Camera-type eye (tissue), 1 donor: ENCODE data around the gene SNRPD2. TPM values are rescaled to one million over a fixed set of nuclear protein-coding genes. Genes with fewer than 3 reads are reported as not detected.

Experiments used
- total RNA-seq: library from RNA; depleted of rRNA; stranded (reverse); fragments of >200 nt; gene quantifications from one replicate; pipeline ENCODE4 v1.2.3, GENCODE V29; 2014

Gene SNRPD2
- 71.1 TPM for total RNA-seq

DNA sequence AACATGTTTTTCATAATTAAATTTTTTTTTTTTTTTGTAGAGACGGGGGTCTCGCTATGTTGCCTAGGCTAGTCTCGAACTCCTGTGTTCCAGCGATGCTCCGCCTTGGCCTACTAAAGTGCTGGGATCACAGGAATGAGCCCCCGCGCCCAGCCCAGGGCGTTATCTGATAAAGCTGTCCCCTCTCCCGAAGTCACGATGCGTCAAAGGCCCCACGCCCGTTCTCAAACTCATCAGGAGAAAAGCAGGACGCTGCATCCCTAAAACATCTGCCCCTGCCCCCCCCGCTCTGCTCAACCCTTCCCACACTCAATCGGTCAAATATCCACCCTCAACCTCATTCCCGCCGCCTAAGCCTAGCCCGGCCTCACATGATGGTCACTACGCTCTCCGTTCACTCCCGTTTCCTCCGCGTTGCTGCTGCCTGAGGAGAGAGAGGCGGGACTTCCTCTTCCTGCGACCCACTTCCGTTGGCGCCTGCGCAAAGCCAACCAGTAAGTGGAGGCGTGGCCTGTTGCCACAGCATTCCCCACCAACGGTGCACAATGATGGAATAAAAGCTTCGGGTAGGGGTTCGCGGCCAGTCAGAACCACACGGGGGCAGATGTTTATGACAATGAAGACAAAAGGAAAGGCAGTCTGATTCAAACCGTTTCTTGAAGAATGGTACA, at the start of gene SNRPD2:
TSS of gene SNRPD2 (minus strand) at position 438 of the 671 bp plus-strand sequence. CDS start at position 373, 65 bp downstream.

GRCh38 chr19:45733160-45733810, 41.5 kb upstream of the SNRPD2 start, which contains the start of gene MEIOSIN:
MEIOSIN (plus strand) TSS chr19:45733439; CDS start chr19:45735377, 1,938 bp downstream.

GRCh38 chr19:45730368-45731288, 38.9 kb upstream of the SNRPD2 start, which contains the start of gene FBXO46:
FBXO46 (minus strand) TSS chr19:45730896; CDS start chr19:45713495, 17,401 bp downstream.

GRCh38 chr19:45692187-45693105, 693 bp upstream of the SNRPD2 start, which contains the start of gene QPCTL:
QPCTL (plus strand) TSS chr19:45692666; CDS start chr19:45692704, 38 bp downstream.

GRCh38 chr19:45667620-45668341, 24.0 kb downstream of the SNRPD2 start, which contains the start of gene GIPR:
GIPR (plus strand) TSS chr19:45668221; CDS start chr19:45669521, 1,300 bp downstream.

DNA sequence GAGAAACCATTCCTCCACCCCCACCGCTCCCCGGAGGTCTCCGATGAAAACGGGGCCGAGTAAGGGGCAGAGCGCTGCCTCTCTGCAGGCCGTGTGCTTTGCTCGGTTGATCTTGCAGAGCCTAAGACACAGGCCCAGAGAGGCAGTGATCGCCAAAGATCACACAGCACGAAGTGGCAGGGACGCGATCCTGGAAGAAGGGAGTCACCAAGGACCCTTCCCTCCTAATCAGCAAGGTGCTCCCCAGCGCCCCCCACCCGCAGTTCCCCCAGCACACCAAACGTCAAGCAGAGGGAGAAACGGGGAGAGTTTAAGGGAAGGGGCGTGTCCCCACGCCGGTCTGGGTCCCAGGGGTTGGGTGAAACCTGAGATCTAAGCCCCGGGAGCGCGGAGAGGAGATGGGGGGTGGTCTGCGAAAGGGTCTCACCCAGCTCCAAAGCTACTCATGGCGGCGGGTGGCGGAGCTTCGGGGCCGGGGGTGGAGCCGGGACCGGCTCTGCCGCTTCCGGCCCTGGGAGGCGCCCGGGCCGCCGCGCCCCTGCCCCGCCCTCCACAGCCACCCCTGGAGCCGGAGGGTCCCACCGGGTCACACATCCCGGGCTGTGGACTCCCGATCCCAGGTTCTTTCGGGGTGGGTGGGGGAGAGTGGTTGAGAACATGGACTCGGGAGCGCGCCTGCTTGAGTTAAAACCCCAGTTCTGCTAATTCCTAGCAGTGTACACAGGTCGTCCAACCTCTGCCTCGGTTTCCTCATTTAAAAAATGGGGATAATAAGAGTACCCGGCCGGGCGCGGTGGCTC, 52.6 kb downstream of the SNRPD2 start, which contains the start of gene EML2:
TSS of gene EML2 (minus strand) at position 468 of the 800 bp plus-strand sequence. CDS start at position 447, 21 bp downstream.

Other genes starting within 250 kb of the SNRPD2 start
- gene FOSB, start 224.0 kb downstream of the SNRPD2 start, total RNA-seq: 11.5 TPM
- 29.7 TPM for gene RTN2, start 194.9 kb downstream of the SNRPD2 start, total RNA-seq
- 2.1 TPM for gene PPM1N, start 193.5 kb downstream of the SNRPD2 start, total RNA-seq
- gene VASP, start 184.5 kb downstream of the SNRPD2 start, total RNA-seq: 35.2 TPM
- gene OPA3, start 107.2 kb downstream of the SNRPD2 start, total RNA-seq: 4.4 TPM
- gene GPR4, start 89.7 kb downstream of the SNRPD2 start, total RNA-seq: 0.71 TPM
- 17.7 TPM for gene EML2, start 52.6 kb downstream of the SNRPD2 start, total RNA-seq
- 0.11 TPM for gene GIPR, start 23.7 kb downstream of the SNRPD2 start, total RNA-seq
- 8.2 TPM for gene QPCTL, start 713 bp upstream of the SNRPD2 start, total RNA-seq
- 12.4 TPM for gene FBXO46, start 38.9 kb upstream of the SNRPD2 start, total RNA-seq
- not detected for gene MEIOSIN, start 41.5 kb upstream of the SNRPD2 start, total RNA-seq
- gene SIX5, start 77.3 kb upstream of the SNRPD2 start, total RNA-seq: 14.7 TPM
- gene DMPK, start 90.5 kb upstream of the SNRPD2 start, total RNA-seq: 61.5 TPM
- 49.6 TPM for gene DMWD, start 100.9 kb upstream of the SNRPD2 start, total RNA-seq
- gene RSPH6A, start 123.4 kb upstream of the SNRPD2 start, total RNA-seq: 0.22 TPM
- 49.0 TPM for gene SYMPK, start 171.2 kb upstream of the SNRPD2 start, total RNA-seq
- not detected for gene FOXA3, start 172.4 kb upstream of the SNRPD2 start, total RNA-seq
- 39.5 TPM for gene IRF2BP1, start 194.2 kb upstream of the SNRPD2 start, total RNA-seq
- 3.2 TPM for gene MYPOP, start 210.7 kb upstream of the SNRPD2 start, total RNA-seq
- not detected for gene NANOS2, start 222.8 kb upstream of the SNRPD2 start, total RNA-seq